Adrenal gland (tissue), 12 donors: ENCODE results near the gene ADPRHL1. TPM values are rescaled to one million over a fixed set of nuclear protein-coding genes. Genes with fewer than 3 reads are reported as not detected.

Source experiments
- DNase-seq, 7 donors: peaks; one replicate each; pipeline ENCODE4 v3.0.0-alpha.2; 2019 to 2020
- H3K27ac ChIP-seq, 5 donors: fragments of 200-600 bp; sonication (generic) in 4 of 5; 1 replicate in 3 of 5; 2 replicates in 2 of 5; pipeline versions ENCODE4 v1.5.1 to v1.8.0; 2016 to 2020; ENCODE audit warnings: mild to moderate bottlenecking in 1 of 5
- H3K27me3 ChIP-seq: fragments of 200-600 bp; 2 replicates; pipeline ENCODE4 v1.8.0; 2021
- H3K36me3 ChIP-seq, 2 donors: fragments of 200-600 bp; replicated peaks in 1 of 2; 1 replicate in 1 of 2; 2 replicates in 1 of 2; pipeline versions ENCODE4 v1.5.1 to v1.8.0; 2018 to 2022
- H3K4me1 ChIP-seq, 2 donors: fragments of 200-600 bp; replicated peaks in 1 of 2; 1 replicate in 1 of 2; 2 replicates in 1 of 2; pipeline versions ENCODE4 v1.5.1 to v1.8.0; 2018 to 2021
- H3K4me3 ChIP-seq, 4 donors: fragments of 200-600 bp; sonication (generic) in 3 of 4; one replicate each; pipeline ENCODE4 v1.5.1; 2016 to 2018
- H3K9me3 ChIP-seq, 3 donors: fragments of 200-600 bp; sonication (generic) in 1 of 3; replicated peaks in 1 of 3; 1 replicate in 2 of 3; 2 replicates in 1 of 3; pipeline versions ENCODE4 v1.5.1 to v1.8.0; 2016 to 2021
- POLR2A ChIP-seq, 2 donors: fragments of 450-650 bp; IDR thresholded peaks; one replicate each; pipeline ENCODE4 v1.6.1; 2017; ENCODE audit warnings: antibody characterized with exemption in 2 of 2, mild to moderate bottlenecking in 2 of 2, moderate library complexity in 1 of 2
- WGBS, 4 donors: extraction: QIAGEN DNeasy Blood & Tissue Kit in 2 of 4; methylation state at CpG; one replicate each; pipeline versions ENCODE4 v1.1.5 to v1.1.7; 2013 to 2017; 5-methylcytosine and 5-hydroxymethylcytosine counted together
- intact Hi-C, 2 donors: fragments of 100-400 bp; cut with DNase I; formaldehyde crosslinking; loops; one replicate each; pipeline versions ENCODE4 v1.14.1 to v1.15.0; 2022 to 2023
- polyA plus RNA-seq, 3 donors: library from polyadenylated mRNA; stranded (reverse); fragments of 200-250 nt in 2 of 3; fragments of 350-450 nt in 1 of 3; fragmentation: Illumina TruSeq in 1 of 3; extraction: RNeasy Lipid Tissue Mini Kit (QIAGEN cat#74804) in 1 of 3; gene quantifications; one replicate each; pipeline ENCODE4 v1.2.3, GENCODE V29; 2013 to 2014
- total RNA-seq, 9 donors: library from RNA; depleted of rRNA in 4 of 9; stranded (reverse); fragments of >200 nt in 4 of 9; fragments of 120-200 nt in 1 of 9; fragmentation: NEBNext Ultra II Directional in 1 of 9; extraction: Animal tissue kit (Norgen Biotek cat#: 25700) in 1 of 9; gene quantifications; one replicate each; pipeline versions ENCODE4 v1.1.0 to v1.2.4, GENCODE V29; 2013 to 2023
- TF ChIP-seq, protein P1 (sequence below), 6 experiments: fragments of 450-650 bp in 4 of 6; fragments of 200-600 bp in 2 of 6; sonication (generic) in 1 of 6; IDR thresholded peaks; 1 replicate in 5 of 6; 2 replicates in 1 of 6; pipeline versions ENCODE4 v1.5.1 to v1.8.0; 2016 to 2021; ENCODE audit warnings: antibody characterized with exemption in 6 of 6, mild to moderate bottlenecking in 2 of 6, moderate library complexity in 1 of 6
- donor health status: healthy with polysubstance abuse.
- donor health status: Bipolar disorder and iron deficiency.
- donor health status: DM: yes; HTN: yes; CAD: no.
- donor health status: DM: no; HTN: no; CAD: no.
- donor health status: DM: no; HTN: no; CAD: no.
- donor health status: DM: yes; HTN: yes; CAD: no.

Gene ADPRHL1
- total and polyA plus RNA-seq, 12 donors = 2.0 to 14.2 (median 4.0) TPM

DNA sequence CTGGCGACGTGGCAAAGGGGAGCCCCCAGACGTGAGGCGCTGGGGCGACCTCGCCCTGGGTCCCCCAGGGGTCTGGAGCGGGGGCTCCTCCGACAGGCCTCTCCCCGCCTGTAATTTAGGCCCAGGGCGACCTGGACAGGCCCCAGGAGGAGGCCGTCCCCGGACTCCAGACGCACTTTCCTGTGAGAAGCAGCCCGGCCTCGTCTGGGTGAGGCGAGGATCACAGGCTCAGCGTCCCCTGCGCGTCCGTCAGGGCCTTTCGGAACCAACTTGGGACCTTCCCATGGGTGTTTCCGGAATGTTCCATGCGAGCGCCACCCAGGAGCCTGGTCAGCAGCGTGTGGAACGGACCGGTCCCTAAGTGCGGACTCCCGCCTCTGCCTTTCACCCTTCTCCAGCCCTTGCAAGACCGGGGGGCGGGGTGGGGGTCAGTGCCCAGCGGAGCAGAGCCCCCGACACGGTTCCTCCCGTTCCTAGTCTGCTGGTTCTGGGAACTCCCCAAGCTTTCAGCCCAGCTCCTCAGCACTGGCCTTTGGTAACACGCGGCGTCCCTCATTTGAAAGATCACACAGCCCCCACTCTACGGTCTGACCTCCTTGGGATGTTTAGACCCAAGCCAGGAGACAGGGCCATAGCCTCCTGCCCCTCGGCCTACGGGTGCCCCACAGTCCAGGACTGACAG lies 88.2 kb downstream of the ADPRHL1 start:
- intact Hi-C loops = no loop called here
- Histone ChIP-seq H3K36me3 (no peaks in the 10 kb centered on the region), H3K4me1 (peaks cover 8 to 9% of the 10 kb centered on the region in 2 donors), H3K27me3 (no peaks in the 10 kb centered on the region), H3K4me3 (peak overlapping the region in 1 of 4 donors; percentile 74), H3K27ac (peak overlapping the region in 2 of 5 donors; percentile 40 to 71), H3K9me3 (no peaks in the 10 kb centered on the region)
- TF ChIP-seq, protein P1, sequence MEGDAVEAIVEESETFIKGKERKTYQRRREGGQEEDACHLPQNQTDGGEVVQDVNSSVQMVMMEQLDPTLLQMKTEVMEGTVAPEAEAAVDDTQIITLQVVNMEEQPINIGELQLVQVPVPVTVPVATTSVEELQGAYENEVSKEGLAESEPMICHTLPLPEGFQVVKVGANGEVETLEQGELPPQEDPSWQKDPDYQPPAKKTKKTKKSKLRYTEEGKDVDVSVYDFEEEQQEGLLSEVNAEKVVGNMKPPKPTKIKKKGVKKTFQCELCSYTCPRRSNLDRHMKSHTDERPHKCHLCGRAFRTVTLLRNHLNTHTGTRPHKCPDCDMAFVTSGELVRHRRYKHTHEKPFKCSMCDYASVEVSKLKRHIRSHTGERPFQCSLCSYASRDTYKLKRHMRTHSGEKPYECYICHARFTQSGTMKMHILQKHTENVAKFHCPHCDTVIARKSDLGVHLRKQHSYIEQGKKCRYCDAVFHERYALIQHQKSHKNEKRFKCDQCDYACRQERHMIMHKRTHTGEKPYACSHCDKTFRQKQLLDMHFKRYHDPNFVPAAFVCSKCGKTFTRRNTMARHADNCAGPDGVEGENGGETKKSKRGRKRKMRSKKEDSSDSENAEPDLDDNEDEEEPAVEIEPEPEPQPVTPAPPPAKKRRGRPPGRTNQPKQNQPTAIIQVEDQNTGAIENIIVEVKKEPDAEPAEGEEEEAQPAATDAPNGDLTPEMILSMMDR (IDR thresholded peaks at IDR 0.05) = no peak
- TF ChIP-seq POLR2A (IDR thresholded peaks at IDR 0.05) = no peak
- WGBS, 4 donors = 83 to 90% (median 85%) methylated on average over 16 to 41 of the region's 41 CpGs
- peak in 3 of 7 donors; percentile 45 to 52 (median 49) for DNase-seq

DNA sequence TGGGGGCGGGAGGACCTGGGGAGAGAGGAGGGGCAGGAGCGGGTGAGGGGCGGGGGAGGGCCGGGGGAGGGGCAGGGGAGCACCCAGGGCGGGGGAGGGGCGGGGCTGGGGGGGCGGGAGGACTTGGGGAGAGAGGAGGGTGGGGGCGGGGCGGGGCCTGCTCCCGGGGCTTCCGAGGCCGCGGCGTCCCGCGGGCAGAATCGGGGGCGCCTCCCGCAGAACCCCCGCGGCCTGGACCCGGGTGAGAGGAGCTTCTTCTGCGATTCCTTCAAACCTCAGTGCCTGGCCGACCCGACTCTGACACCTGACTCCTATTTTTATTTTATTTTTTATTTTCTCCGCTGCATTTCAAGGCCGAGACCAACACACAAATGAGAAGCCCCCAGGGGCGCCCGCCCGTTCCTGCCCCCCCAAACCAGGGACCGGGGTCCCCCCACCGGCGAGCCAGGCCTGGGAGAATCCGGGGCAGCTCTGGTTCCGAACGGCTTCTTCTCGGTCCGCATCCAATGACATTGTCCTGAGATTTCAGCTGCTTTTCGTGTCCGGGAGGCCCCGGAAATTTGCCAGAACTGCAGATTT lies 88.9 kb downstream of the ADPRHL1 start:
- peak overlapping the region in 2 of 5 donors; percentile 40 to 71 for H3K27ac ChIP-seq
- peak overlapping the region in 2 of 4 donors; percentile 12 to 74 for H3K4me3 ChIP-seq
- no peaks in the 10 kb centered on the region for H3K36me3 ChIP-seq
- no peak for TF ChIP-seq POLR2A (IDR thresholded peaks at IDR 0.05)
- TF ChIP-seq, protein P1 (IDR thresholded peaks at IDR 0.05) = no peak
- no peaks in the 10 kb centered on the region for H3K9me3 ChIP-seq
- H3K27me3 ChIP-seq = no peaks in the 10 kb centered on the region
- intact Hi-C loops = no loop called here
- peak in 4 of 7 donors; percentile 13 to 55 (median 44) for DNase-seq
- 3 to 8% (median 7%) methylated on average over 22 to 35 of the region's 41 CpGs for WGBS, 4 donors
- H3K4me1 ChIP-seq = peaks cover 8 to 9% of the 10 kb centered on the region in 2 donors

DNA sequence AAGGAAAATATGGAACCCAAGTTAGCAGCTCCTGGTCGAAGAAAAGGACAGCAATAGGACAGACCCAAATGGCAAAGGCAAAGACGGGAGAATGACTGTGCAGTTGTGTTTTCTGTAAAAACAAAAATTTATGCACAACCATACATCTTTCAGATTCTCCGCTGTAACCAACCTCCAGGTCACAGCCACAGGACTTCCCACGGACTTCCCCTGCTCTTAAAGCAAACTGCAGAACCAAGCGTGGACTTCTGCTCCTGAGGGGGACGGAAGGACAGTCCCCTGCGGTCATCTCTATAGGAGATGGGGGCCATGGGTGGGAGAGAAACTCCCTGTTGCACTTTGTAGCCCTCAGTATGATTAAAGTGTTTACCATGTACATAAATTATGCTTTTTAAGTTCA lies 91.9 kb downstream of the ADPRHL1 start:
- WGBS, 4 donors = 61 to 83% (median 67%) methylated on average over 7 of the region's 7 CpGs
- no peaks in the 10 kb centered on the region for H3K36me3 ChIP-seq
- no peaks in the 10 kb centered on the region for H3K27me3 ChIP-seq
- no peak overlapping the region for H3K27ac ChIP-seq
- intact Hi-C loops = no loop called here
- H3K4me3 ChIP-seq = no peak overlapping the region
- H3K9me3 ChIP-seq = no peaks in the 10 kb centered on the region
- peaks cover 8 to 9% of the 10 kb centered on the region in 2 donors for H3K4me1 ChIP-seq
- TF ChIP-seq, protein P1 (IDR thresholded peaks at IDR 0.05) = no peak
- no peak for TF ChIP-seq POLR2A (IDR thresholded peaks at IDR 0.05)
- peak in 1 of 7 donors; percentile 39 for DNase-seq

DNA sequence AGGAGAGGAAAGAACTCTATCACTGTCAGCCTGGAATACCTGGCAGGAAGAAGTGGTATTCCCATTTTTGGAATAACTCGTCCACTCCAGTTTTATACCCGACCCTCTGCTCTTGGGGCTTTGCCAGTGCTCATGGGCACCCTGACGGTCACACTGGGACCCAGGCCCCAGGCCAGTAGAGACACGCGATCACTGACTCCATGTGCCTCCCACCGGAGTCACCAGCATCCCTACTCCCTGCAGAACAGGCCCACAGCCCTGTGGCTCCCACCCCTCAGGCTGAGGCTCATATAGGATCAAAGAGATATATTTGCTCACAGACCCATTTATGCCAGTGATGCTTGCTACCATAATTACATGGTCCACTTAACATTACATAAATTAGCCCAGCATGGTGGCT lies 92.8 kb downstream of the ADPRHL1 start:
- WGBS, 4 donors = 89 to 93% (median 92%) methylated on average over 6 of the region's 6 CpGs
- H3K4me3 ChIP-seq = no peak overlapping the region
- H3K36me3 ChIP-seq = no peaks in the 10 kb centered on the region
- no peak for TF ChIP-seq POLR2A (IDR thresholded peaks at IDR 0.05)
- TF ChIP-seq, protein P1 (IDR thresholded peaks at IDR 0.05) = no peak
- intact Hi-C loops = no loop called here
- no peaks in the 10 kb centered on the region for H3K27me3 ChIP-seq
- peaks cover 8 to 9% of the 10 kb centered on the region in 2 donors for H3K4me1 ChIP-seq
- H3K27ac ChIP-seq = no peak overlapping the region
- no peaks in the 10 kb centered on the region for H3K9me3 ChIP-seq
- peak in 2 of 7 donors; percentile 16 to 36 for DNase-seq
